ENCODE results near the gene CEMIP. TPM values are rescaled to one million over a fixed set of nuclear protein-coding genes. Genes with fewer than 3 reads are reported as not detected.

Gene CEMIP
- total RNA-seq, 4 donors from 2014 or later: 0.21 to 1.4 (median 1.2) TPM; not detected in 1

DNA sequence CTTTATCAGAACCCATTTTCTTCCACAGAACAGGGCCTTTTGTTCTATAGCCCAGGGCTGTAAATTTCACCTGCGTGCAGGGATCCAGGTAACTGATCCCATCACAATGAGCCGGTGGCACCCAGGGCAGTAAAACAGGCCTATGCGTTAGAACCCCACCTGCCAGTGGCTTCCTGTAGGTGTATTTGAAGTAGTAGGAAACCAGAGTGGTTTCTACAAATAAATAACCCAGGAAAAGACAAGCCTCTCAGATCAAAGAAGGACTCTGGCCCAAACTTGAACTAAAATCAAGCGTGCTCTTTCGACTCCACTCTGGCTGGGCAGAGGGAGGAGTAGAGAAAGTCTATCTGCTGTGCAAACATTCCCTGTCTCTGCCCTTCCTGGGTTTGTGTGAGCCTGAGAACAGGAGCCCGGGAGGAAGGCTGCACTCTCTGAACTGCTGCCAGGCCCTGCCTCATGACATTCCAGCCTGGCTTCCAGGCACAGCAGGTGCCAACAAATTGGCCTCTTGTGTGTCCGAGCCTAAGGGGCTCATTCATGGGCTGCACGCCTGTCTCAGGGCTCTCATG is 77.7 kb downstream of the CEMIP start:
- no peak for TF ChIP-seq EP300 (IDR thresholded peaks at IDR 0.05)
- no peak for TF ChIP-seq POLR2A (IDR thresholded peaks at IDR 0.05)
- TF ChIP-seq, protein P1, sequence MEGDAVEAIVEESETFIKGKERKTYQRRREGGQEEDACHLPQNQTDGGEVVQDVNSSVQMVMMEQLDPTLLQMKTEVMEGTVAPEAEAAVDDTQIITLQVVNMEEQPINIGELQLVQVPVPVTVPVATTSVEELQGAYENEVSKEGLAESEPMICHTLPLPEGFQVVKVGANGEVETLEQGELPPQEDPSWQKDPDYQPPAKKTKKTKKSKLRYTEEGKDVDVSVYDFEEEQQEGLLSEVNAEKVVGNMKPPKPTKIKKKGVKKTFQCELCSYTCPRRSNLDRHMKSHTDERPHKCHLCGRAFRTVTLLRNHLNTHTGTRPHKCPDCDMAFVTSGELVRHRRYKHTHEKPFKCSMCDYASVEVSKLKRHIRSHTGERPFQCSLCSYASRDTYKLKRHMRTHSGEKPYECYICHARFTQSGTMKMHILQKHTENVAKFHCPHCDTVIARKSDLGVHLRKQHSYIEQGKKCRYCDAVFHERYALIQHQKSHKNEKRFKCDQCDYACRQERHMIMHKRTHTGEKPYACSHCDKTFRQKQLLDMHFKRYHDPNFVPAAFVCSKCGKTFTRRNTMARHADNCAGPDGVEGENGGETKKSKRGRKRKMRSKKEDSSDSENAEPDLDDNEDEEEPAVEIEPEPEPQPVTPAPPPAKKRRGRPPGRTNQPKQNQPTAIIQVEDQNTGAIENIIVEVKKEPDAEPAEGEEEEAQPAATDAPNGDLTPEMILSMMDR (IDR thresholded peaks at IDR 0.05): no peak
- H3K27me3 ChIP-seq: no peaks in the 10 kb centered on the region
- DNase-seq (ENCODE audit: low spot score in 2 of 2): peak in 1 of 2 donors; percentile 12
- no peaks in the 10 kb centered on the region for H3K36me3 ChIP-seq
- H3K27ac ChIP-seq: no peak overlapping the region
- H3K4me1 ChIP-seq: peaks cover 0 to 21% (median 0%) of the 10 kb centered on the region in 4 donors
- 39 to 40% methylated on average over 8 of the region's 8 CpGs for WGBS, 2 donors
- H3K9me3 ChIP-seq: no peaks in the 10 kb centered on the region
- H3K4me3 ChIP-seq: no peak overlapping the region

DNA sequence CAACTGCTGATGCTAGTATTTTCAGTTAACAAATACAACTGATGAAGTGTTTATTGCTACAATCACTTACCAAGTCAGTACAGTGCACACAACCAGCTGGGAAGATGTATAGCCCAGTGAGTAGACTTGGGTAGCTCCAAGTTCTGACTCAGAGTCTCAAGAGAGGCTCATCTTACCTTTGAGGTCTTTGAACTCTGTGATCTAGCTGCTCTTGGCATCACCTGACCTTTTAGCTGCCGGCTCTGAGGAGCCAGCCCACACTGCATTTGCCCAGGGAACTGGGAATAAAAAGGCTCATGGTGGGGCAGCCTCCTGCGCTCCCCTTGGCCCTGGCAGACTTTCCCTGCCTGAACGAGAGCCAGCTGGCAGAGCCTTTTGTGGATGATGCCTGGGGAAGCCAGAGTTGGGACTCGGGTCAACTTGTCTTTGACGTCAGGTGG is 82.6 kb downstream of the CEMIP start:
- WGBS, 2 donors: 51 to 64% methylated on average over 4 to 5 of the region's 5 CpGs
- H3K4me3 ChIP-seq: no peak overlapping the region
- no peaks in the 10 kb centered on the region for H3K36me3 ChIP-seq
- H3K27ac ChIP-seq: no peak overlapping the region
- no peak for DNase-seq (ENCODE audit: low spot score in 2 of 2)
- no peaks in the 10 kb centered on the region for H3K27me3 ChIP-seq
- H3K4me1 ChIP-seq: peaks cover 0 to 7% (median 0%) of the 10 kb centered on the region in 4 donors
- H3K9me3 ChIP-seq: no peaks in the 10 kb centered on the region
- TF ChIP-seq, protein P1 (IDR thresholded peaks at IDR 0.05): no peak
- TF ChIP-seq POLR2A (IDR thresholded peaks at IDR 0.05) (no peak), EP300 (IDR thresholded peaks at IDR 0.05) (no peak)

DNA sequence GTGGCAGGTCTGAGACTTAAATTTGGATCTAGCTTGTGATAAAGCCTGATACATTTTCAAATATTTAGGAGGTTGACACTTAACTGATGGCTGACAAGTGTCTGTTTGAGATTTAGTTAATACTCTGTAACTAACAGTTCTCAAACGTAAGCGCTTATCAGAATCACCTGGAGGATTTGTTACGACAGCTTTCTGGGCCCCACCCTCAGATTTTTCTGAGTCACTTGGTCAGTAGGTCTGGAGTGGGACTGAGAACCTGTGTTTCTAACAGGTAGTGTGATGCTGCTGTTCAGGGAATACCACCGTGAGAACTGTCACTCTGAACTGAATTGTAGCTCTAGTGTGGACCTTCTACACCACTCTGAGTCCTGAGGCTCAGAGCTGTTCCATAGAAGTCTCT is 85.5 kb downstream of the CEMIP start:
- WGBS, 2 donors: 94 to 97% methylated on average over 4 of the region's 4 CpGs
- DNase-seq (ENCODE audit: low spot score in 2 of 2): no peak
- Histone ChIP-seq H3K4me3 (no peak overlapping the region), H3K36me3 (peaks cover 0 to 5% (median 0%) of the 10 kb centered on the region in 3 donors), H3K9me3 (no peaks in the 10 kb centered on the region), H3K4me1 (peaks cover 0 to 2% (median 0%) of the 10 kb centered on the region in 4 donors), H3K27ac (no peak overlapping the region), H3K27me3 (no peaks in the 10 kb centered on the region)
- no peak for TF ChIP-seq EP300 (IDR thresholded peaks at IDR 0.05)
- TF ChIP-seq POLR2A (IDR thresholded peaks at IDR 0.05): no peak
- TF ChIP-seq, protein P1 (IDR thresholded peaks at IDR 0.05): no peak

- Histone ChIP-seq H3K36me3 (peaks cover 0 to 5% (median 0%) of the 10 kb centered on the region in 3 donors), H3K27me3 (no peaks in the 10 kb centered on the region), H3K9me3 (no peaks in the 10 kb centered on the region), H3K27ac (no peak overlapping the region), H3K4me3 (no peak overlapping the region), H3K4me1 (peaks cover 0 to 20% (median 3%) of the 10 kb centered on the region in 4 donors)
- WGBS, 2 donors: 69% methylated on average over 2 of the region's 2 CpGs
- no peak for DNase-seq (ENCODE audit: low spot score in 2 of 2)
- TF ChIP-seq EP300 (IDR thresholded peaks at IDR 0.05): no peak
- TF ChIP-seq POLR2A (IDR thresholded peaks at IDR 0.05): no peak
- TF ChIP-seq, protein P1 (IDR thresholded peaks at IDR 0.05): no peak
These were observed 87.8 kb downstream of the CEMIP start for GRCh38 chr15:80866936-80867335.

DNA sequence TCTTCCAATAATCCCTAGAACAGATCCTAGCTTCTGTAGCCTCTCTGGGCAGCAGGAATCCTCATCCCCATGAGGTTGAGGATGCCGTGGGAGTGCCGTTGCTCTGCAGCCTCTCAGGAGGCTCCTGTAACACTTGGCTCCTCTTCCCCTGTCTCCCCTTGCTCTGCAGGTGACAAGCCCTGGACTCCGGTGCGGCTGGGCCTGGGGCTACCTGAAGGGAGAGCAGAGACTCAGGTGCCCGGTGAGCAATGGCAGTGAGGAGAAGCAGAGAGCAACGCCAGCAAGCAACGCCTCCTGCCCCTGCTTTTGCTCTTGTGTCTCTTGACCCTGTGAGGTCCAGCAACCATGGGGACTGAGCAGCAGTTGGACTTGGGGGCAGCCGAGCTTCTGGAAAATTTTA is 91.2 kb downstream of the CEMIP start:
- no peak for TF ChIP-seq POLR2A (IDR thresholded peaks at IDR 0.05)
- TF ChIP-seq, protein P1 (IDR thresholded peaks at IDR 0.05): no peak
- TF ChIP-seq EP300 (IDR thresholded peaks at IDR 0.05): no peak
- WGBS, 2 donors: 74 to 82% methylated on average over 8 of the region's 8 CpGs

More for the DNA sequence above, 91.2 kb downstream of the CEMIP start:
- no peak for DNase-seq (ENCODE audit: low spot score in 2 of 2)
- Histone ChIP-seq H3K27me3 (no peaks in the 10 kb centered on the region), H3K36me3 (peaks cover 0 to 5% (median 0%) of the 10 kb centered on the region in 3 donors), H3K4me1 (peaks cover 0 to 21% (median 3%) of the 10 kb centered on the region in 4 donors), H3K27ac (no peak overlapping the region), H3K9me3 (no peaks in the 10 kb centered on the region), H3K4me3 (no peak overlapping the region)
